ENCODE data around the gene MYT1.

DNA sequence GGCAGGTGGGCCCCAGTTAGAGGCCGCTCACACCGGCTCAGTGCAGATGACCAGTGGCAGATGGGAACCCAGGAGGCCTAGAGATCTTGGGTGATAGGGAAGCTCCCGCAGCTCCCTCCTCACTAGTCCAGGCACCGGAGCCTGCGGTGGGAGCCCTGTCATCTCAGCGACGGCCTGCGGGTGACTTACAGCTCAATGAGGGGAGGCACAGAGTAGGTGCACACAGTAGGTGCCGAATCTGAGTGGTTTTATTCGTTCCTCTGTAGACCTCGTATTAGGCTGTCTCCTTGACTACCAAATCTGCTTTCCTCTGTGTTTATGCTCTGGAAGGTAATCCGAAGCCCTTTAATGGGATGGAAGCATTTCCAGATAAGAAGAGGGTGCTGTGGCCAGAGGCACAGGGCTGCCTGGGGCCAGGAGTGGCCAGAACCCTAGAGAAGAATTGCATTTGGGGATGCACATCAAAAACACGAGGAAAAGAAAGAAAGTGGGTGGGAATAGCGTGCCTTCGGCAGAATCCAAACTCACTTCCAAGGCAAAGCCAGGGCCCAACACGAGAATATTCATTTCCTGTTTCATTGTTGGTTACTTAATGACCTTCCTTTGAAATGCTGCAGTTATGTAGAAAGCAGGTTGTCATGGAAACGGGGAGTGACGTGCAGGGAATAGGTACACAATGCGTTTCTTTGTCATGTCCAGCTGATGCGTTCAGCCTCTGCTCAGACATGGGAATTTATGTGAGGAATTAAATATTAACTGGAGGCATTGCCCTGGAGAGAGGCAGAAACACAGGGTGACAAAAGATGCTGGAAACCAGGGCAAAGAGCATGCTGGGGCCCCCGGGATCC lies 24.7 kb downstream of the MYT1 start:
- TF ChIP-seq, protein P1, sequence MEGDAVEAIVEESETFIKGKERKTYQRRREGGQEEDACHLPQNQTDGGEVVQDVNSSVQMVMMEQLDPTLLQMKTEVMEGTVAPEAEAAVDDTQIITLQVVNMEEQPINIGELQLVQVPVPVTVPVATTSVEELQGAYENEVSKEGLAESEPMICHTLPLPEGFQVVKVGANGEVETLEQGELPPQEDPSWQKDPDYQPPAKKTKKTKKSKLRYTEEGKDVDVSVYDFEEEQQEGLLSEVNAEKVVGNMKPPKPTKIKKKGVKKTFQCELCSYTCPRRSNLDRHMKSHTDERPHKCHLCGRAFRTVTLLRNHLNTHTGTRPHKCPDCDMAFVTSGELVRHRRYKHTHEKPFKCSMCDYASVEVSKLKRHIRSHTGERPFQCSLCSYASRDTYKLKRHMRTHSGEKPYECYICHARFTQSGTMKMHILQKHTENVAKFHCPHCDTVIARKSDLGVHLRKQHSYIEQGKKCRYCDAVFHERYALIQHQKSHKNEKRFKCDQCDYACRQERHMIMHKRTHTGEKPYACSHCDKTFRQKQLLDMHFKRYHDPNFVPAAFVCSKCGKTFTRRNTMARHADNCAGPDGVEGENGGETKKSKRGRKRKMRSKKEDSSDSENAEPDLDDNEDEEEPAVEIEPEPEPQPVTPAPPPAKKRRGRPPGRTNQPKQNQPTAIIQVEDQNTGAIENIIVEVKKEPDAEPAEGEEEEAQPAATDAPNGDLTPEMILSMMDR (IDR thresholded peaks at IDR 0.05), result no peak
- no peak for TF ChIP-seq ZFX (IDR thresholded peaks at IDR 0.05; ENCODE audit: borderline replicate concordance)

Measured in 22Rv1 (cell line).